Endothelial cell of umbilical vein (primary cell): Measurements from ENCODE around the gene NHLRC4. TPM values are rescaled to one million over a fixed set of nuclear protein-coding genes. Genes with fewer than 3 reads are reported as not detected.

Experiments used
- BruUV-seq: library from RNA; stranded (reverse); fragments of 400-500 nt; replicated peaks from 2 replicates; lab custom pipeline; 2021; lab: Mats Ljungman, UMichigan
- CTCF ChIA-PET: fragments of 300-600, 350-600 bp; sonication (Branson Sonifier 250); formaldehyde crosslinking; loops from one replicate; lab custom pipeline; 2021; ENCODE audit warnings: antibody characterized with exemption, inconsistent platforms; lab: Charles Lee
- POLR2A ChIA-PET: fragments of 300-600, 350-600 bp; sonication (Branson Sonifier 250); formaldehyde crosslinking; loops from one replicate; lab custom pipeline; 2021; ENCODE audit warnings: antibody characterized with exemption, inconsistent platforms; lab: Charles Lee
- DNase-seq: peaks from one replicate; pipeline ENCODE4 v3.0.0-alpha.2; 2011; ENCODE audit warnings: low read depth, low spot score
- FAIRE-seq: peaks from 2 replicates; lab custom pipeline; 2011; peaks lifted over from hg19 to GRCh38; lab: Jason Lieb, UNC
- H2AFZ ChIP-seq: 2 replicates; pipeline ENCODE4 v1.6.0; 2012; ENCODE audit warnings: low read depth, low read length, control low read depth, inconsistent platforms
- H3K27ac ChIP-seq: 2 replicates; pipeline ENCODE4 v1.5.1; 2011; ENCODE audit warnings: low read depth, mild to moderate bottlenecking, control low read depth, low read length, moderate library complexity; ENCODE audit not compliant: insufficient read depth
- H3K27me3 ChIP-seq, 2 experiments: 2 replicates each; pipeline versions ENCODE4 v1.6.0 to v1.6.1; 2011; ENCODE audit warnings: low read length in 2 of 2, mixed read lengths in 1 of 2; ENCODE audit not compliant: control insufficient read depth in 2 of 2, insufficient read depth in 2 of 2
- H3K36me3 ChIP-seq, 2 experiments: 2 replicates in 1 of 2; 3 replicates in 1 of 2; pipeline ENCODE4 v1.5.1; 2011; ENCODE audit warnings: low read length in 2 of 2, mild to moderate bottlenecking in 1 of 2, moderate library complexity in 1 of 2; ENCODE audit not compliant: control insufficient read depth in 2 of 2, insufficient read depth in 2 of 2; ENCODE audit errors: extremely low read depth in 1 of 2
- H3K4me1 ChIP-seq: 3 replicates; pipeline ENCODE4 v1.5.1; 2011; ENCODE audit warnings: mild to moderate bottlenecking, low read length; ENCODE audit not compliant: control insufficient read depth, insufficient read depth; ENCODE audit errors: extremely low read depth
- H3K4me2 ChIP-seq: 2 replicates; pipeline ENCODE4 v1.6.1; 2011; ENCODE audit warnings: low read length, control low read depth, mixed read lengths; ENCODE audit not compliant: insufficient read depth
- H3K4me3 ChIP-seq, 3 experiments: fragments of 200-600 bp in 1 of 3; sonication (generic), shearing (Covaris generic) in 1 of 3; replicated peaks in 1 of 3; 2 replicates each; pipeline ENCODE4 v1.5.1; 2011 to 2016; ENCODE audit warnings: control low read depth in 3 of 3, low read length in 3 of 3, mild to moderate bottlenecking in 2 of 3, inconsistent platforms in 1 of 3, low read depth in 1 of 3, moderate library complexity in 1 of 3; ENCODE audit not compliant: insufficient read depth in 1 of 3
- H3K79me2 ChIP-seq: 2 replicates; pipeline ENCODE4 v1.6.0; 2012; ENCODE audit warnings: low read length, inconsistent platforms; ENCODE audit not compliant: control insufficient read depth, insufficient read depth
- H3K9ac ChIP-seq: replicated peaks from 2 replicates; pipeline ENCODE3; 2011; ENCODE audit warnings: low read length, control low read depth; ENCODE audit not compliant: insufficient read depth; ENCODE audit errors: extremely low read depth
- H3K9me1 ChIP-seq: replicated peaks from 3 replicates; pipeline ENCODE4 v1.6.0; 2011; ENCODE audit warnings: mild to moderate bottlenecking, low read length; ENCODE audit not compliant: control insufficient read depth, insufficient read depth; ENCODE audit errors: extremely low read depth
- H3K9me3 ChIP-seq: replicated peaks from 2 replicates; pipeline ENCODE4 v1.5.1; 2012; ENCODE audit warnings: low read length, inconsistent platforms; ENCODE audit not compliant: control insufficient read depth, insufficient read depth
- H4K20me1 ChIP-seq: replicated peaks from 2 replicates; pipeline ENCODE3; 2011; ENCODE audit warnings: mild to moderate bottlenecking, low read length; ENCODE audit not compliant: control insufficient read depth, insufficient read depth; ENCODE audit errors: extremely low read depth
- EZH2 ChIP-seq: IDR thresholded peaks from 2 replicates; pipeline ENCODE4 v1.6.1; 2012; ENCODE audit warnings: borderline replicate concordance, low read depth, mild to moderate bottlenecking, moderate library complexity, low read length, inconsistent platforms; ENCODE audit not compliant: severe bottlenecking
- FOS ChIP-seq: IDR thresholded peaks from 2 replicates; pipeline ENCODE4 v1.6.1; 2011; ENCODE audit warnings: mild to moderate bottlenecking, low read length, moderate library complexity, borderline replicate concordance; ENCODE audit not compliant: insufficient read depth
- JUN ChIP-seq: IDR thresholded peaks from 2 replicates; pipeline ENCODE4 v1.6.1; 2011; ENCODE audit warnings: borderline replicate concordance, low read depth; ENCODE audit not compliant: insufficient read length, insufficient read depth
- MYC ChIP-seq: IDR thresholded peaks from one replicate; pipeline ENCODE4 v1.6.1; 2011; ENCODE audit warnings: mild to moderate bottlenecking, low read depth, low read length
- POLR2A ChIP-seq: IDR thresholded peaks from 2 replicates; pipeline ENCODE4 v1.6.1; 2012; ENCODE audit warnings: low read depth, mild to moderate bottlenecking, control low read depth, low read length
- POLR2AphosphoS5 ChIP-seq: IDR thresholded peaks from 2 replicates; pipeline ENCODE4 v1.6.1; 2012; ENCODE audit warnings: low read depth, mild to moderate bottlenecking, control low read depth, low read length, moderate library complexity; ENCODE audit not compliant: insufficient read depth
- dilution Hi-C: fragments of 300-500 bp; cut with MboI; formaldehyde crosslinking; loops from one replicate; pipeline ENCODE4 v1.15.0; 2019; ENCODE audit warnings: low sequenced_read_pairs; ENCODE audit not compliant: extremely low pct_ligation_motif_present
- intact Hi-C: fragments of 100-400 bp; cut with micrococcal nuclease; formaldehyde crosslinking; loops from one replicate; pipeline ENCODE4 v1.10.0; 2022
- polyA plus RNA-seq, 4 experiments: library from polyadenylated mRNA; depleted of rRNA in 3 of 4; stranded (reverse) in 3 of 4; unstranded in 1 of 4; fragments of >200 nt; gene quantifications; 2 replicates each; pipeline versions ENCODE4 v1.2.1 to v1.2.3, GENCODE V29; 2011 to 2012; ENCODE audit warnings: missing spikeins in 1 of 4
- total RNA-seq: library from RNA; stranded (reverse); gene quantifications from 2 replicates; pipeline ENCODE4 v1.2.3, GENCODE V29; 2021
- TF ChIP-seq, protein P1 (sequence below): IDR thresholded peaks from 2 replicates; pipeline ENCODE4 v1.6.1; 2011; ENCODE audit not compliant: insufficient read depth, insufficient read length
- TF ChIP-seq, protein P2 (sequence below), 2 donors: IDR thresholded peaks; 1 replicate in 1 of 2; 2 replicates in 1 of 2; pipeline ENCODE4 v1.5.1; 2011; ENCODE audit warnings: low read length in 2 of 2, mild to moderate bottlenecking in 2 of 2, moderate library complexity in 2 of 2, control low read depth in 1 of 2, inconsistent platforms in 1 of 2, low read depth in 1 of 2; ENCODE audit not compliant: insufficient read depth in 1 of 2; ENCODE audit errors: extremely low read depth in 1 of 2

NHLRC4 gene
- total and polyA plus RNA-seq, 2 donors (not counting 3 experiments of a cell fraction or from before 2014, with no cell fraction given): 0.73 to 0.94 TPM

DNA sequence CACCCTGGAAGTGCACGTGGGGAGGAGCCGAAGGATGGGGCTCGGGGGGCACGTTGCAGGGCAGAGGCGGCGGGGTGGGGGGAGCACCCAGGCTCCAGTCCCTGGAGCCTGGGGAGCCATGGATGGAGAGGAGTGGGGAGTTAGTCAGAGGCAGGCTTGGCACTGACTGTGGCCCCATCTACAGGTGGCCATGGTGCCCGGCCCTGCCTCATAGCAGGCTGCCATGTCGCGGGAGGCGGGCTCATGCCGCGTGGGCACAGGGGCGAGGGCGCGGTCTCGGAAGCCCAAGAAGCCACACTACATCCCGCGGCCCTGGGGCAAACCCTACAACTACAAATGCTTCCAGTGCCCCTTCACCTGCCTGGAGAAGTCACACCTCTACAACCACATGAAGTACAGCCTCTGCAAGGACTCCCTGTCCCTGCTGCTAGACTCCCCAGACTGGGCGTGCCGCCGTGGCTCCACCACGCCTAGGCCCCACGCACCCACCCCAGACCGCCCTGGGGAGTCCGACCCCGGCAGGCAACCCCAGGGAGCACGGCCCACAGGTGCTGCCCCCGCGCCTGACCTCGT is 3.6 kb upstream of the NHLRC4 start:
- TF ChIP-seq, protein P1, sequence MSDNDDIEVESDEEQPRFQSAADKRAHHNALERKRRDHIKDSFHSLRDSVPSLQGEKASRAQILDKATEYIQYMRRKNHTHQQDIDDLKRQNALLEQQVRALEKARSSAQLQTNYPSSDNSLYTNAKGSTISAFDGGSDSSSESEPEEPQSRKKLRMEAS: no peak
- TF ChIP-seq POLR2AphosphoS5: no peak
- FAIRE-seq (no peak), DNase-seq (no peak)
- ChIA-PET CTCF (no interaction called here), POLR2A (no interaction called here)
- H3K79me2 ChIP-seq: no peaks in the 10 kb centered on the region
- H3K27me3 ChIP-seq: peaks cover 14 to 19% of the 10 kb centered on the region in 2 experiments
- H4K20me1 ChIP-seq: no peaks in the 10 kb centered on the region
- H3K9ac ChIP-seq: no peak overlapping the region
- no peaks in the 10 kb centered on the region for H3K9me3 ChIP-seq
- no peak overlapping the region for H3K4me2 ChIP-seq
- H3K4me3 ChIP-seq: no peak overlapping the region
- H3K9me1 ChIP-seq: no peaks in the 10 kb centered on the region
- intact Hi-C loops: no loop called here
- H3K27ac ChIP-seq: no peak overlapping the region
- no peaks in the 10 kb centered on the region for H3K36me3 ChIP-seq
- H3K4me1 ChIP-seq: peaks cover 12% of the 10 kb centered on the region
- BruUV-seq: no TSS peak
- no peak overlapping the region for H2AFZ ChIP-seq
- dilution Hi-C loops: no loop called here

DNA sequence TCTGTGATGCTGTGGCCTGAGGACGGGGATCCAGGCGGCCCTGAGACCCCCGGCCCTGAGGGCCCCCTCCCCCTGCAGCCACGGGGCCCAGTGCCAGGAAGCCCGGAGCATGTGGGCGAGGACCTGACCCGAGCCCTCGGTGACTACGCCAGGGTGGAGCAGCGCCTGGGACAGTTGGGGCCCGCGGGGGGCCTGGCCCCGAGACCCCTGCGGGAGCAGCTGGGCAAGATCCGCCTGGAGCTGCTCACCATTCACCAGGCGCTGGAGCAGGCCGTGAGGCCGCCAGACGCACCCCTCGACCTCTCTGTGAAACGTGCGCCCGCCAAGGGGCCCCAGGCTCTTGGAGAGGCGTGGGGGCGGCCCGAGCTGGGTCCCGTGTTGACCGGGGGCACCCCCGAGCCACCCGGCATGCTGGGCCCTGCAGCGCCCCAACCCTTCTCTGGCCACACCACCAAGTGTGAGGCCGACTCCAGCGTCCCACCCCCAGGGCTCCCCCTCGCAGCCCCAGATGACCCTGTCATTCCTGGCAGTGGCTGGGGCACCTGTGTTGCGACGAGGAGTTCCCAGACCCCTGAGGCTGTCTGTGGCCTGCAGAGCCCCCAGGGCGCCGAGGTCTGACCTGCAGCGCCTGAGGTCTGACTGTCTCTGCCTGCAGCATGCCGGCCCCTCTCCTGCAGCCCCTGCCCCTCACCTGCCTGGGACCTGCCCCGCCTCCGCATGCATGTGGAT is 2.0 kb upstream of the NHLRC4 start:
- Histone ChIP-seq H2AFZ (no peak overlapping the region), H3K4me3 (no peak overlapping the region), H3K9me1 (no peaks in the 10 kb centered on the region), H3K4me2 (no peak overlapping the region), H3K27ac (no peak overlapping the region), H3K79me2 (no peaks in the 10 kb centered on the region), H3K27me3 (peaks cover 7 to 10% of the 10 kb centered on the region in 2 experiments), H3K9me3 (no peaks in the 10 kb centered on the region), H3K9ac (no peak overlapping the region), H3K4me1 (peaks cover 18% of the 10 kb centered on the region), H4K20me1 (no peaks in the 10 kb centered on the region), H3K36me3 (no peaks in the 10 kb centered on the region)
- DNase-seq (no peak), FAIRE-seq (no peak)
- dilution Hi-C loops: no loop called here
- intact Hi-C loops: loop anchor here (5.0 kb wide), 1 partner anchor 38 kb away; the partner anchor contains the start of gene CAPN15
- BruUV-seq: no TSS peak
- CTCF ChIA-PET: no interaction called here
- POLR2A ChIA-PET: no interaction called here
- no peak for TF ChIP-seq FOS
- TF ChIP-seq JUN: no peak
- TF ChIP-seq POLR2A: no peak
- no peak for TF ChIP-seq MYC
- TF ChIP-seq POLR2AphosphoS5: no peak
- no peak for TF ChIP-seq EZH2
- TF ChIP-seq, protein P2, sequence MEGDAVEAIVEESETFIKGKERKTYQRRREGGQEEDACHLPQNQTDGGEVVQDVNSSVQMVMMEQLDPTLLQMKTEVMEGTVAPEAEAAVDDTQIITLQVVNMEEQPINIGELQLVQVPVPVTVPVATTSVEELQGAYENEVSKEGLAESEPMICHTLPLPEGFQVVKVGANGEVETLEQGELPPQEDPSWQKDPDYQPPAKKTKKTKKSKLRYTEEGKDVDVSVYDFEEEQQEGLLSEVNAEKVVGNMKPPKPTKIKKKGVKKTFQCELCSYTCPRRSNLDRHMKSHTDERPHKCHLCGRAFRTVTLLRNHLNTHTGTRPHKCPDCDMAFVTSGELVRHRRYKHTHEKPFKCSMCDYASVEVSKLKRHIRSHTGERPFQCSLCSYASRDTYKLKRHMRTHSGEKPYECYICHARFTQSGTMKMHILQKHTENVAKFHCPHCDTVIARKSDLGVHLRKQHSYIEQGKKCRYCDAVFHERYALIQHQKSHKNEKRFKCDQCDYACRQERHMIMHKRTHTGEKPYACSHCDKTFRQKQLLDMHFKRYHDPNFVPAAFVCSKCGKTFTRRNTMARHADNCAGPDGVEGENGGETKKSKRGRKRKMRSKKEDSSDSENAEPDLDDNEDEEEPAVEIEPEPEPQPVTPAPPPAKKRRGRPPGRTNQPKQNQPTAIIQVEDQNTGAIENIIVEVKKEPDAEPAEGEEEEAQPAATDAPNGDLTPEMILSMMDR (IDR thresholded peaks at IDR 0.05; ENCODE audit: extremely low read depth in 1 of 2, insufficient read depth in 1 of 2, low read depth in 1 of 2, low read length in 2 of 2): no peak
